Measurements from ENCODE around the gene FDX1.
"Not testable (repeated sequence)": the region's sequence is repeated elsewhere in the genome, so short reads cannot be mapped to it uniquely, and the experiment has no call there.

The FDX1 gene, protein sequence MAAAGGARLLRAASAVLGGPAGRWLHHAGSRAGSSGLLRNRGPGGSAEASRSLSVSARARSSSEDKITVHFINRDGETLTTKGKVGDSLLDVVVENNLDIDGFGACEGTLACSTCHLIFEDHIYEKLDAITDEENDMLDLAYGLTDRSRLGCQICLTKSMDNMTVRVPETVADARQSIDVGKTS

DNA sequence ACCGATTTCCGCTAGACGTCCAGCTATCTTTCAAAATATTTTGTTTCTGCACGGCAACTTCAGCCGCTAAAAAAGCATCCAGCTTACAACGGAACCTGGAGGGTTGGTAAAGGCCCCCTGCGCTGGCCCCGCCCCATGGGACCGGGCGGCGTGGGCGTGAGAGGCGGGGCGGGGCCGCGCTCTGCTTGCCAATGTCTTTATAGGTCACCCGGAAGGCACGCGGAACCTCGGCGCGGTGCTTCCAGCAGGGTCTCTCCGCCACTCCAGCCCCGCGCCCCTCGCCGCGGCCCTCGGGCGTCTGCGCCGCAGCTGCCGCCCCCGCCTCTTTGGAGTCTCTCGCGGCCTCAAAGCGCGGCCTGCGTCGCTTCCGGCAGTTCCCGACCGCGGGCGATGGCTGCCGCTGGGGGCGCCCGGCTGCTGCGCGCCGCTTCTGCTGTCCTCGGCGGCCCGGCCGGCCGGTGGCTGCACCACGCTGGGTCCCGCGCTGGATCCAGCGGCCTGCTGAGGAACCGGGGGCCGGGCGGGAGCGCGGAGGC, at the start of gene FDX1:
Gene FDX1 (plus strand): TSS at position 218 of the 536 bp plus-strand sequence. CDS start 173 bp downstream, at position 391.
- peak; percentile 70 for DNase-seq (ENCODE audit: low spot score)

DNA sequence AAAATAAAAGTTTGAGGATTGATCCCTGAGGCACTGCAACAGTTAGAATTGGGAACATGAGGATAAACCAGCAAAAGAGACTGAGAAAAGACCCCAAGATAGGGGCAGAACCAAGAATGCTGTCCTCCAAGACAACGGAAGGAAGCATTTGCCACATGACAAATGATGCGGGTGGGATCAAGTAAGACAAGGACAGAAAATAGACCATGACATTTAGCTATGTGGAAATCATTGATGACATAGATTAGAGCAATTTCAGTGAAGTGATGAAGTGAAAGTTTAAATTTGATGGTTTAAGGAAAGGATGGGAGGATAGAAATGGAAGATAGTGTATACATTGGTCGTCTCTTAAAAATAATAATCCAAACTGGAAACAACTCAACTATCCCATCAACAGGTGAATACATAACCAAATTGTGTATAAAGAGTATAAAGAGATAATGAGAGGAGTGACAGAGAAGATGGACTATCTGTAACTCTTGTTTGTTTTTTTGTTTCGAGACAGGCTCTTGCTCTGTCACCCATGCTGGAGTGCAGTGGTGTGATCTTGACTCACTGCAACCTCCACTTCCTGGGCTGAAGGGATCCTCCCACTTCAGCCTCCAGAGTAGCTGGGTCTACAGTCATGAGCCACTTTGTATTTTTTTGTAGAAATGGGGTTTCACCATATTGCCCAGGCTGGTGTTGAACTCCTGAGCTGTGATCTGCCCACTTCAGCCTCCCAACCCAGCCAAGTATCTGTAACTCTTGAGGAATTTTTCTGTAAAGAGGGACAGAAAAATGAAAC, 48.7 kb upstream of the FDX1 start:
- no peak for DNase-seq (ENCODE audit: low spot score)

DNA sequence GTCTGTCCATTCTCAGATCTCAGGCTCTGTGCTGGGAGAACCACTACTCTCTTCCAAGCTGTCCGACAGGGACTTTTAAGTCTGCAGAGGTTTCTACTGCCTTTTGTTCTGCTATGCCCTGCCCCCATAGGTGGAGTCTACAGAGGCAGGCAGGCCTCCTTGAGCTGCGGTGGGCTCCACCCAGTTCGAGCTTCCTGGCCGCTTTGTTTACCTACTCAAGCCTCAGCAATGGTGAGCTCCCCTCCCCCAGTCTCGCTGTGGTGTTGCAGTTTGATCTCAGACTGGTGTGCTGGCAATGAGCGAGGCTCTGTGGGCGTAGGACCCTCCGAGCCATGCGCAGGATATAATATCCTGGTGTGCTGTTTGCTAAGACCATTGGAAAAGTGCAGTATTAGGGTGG, 41.5 kb upstream of the FDX1 start:
- not testable (repeated sequence) for DNase-seq (ENCODE audit: low spot score)

DNA sequence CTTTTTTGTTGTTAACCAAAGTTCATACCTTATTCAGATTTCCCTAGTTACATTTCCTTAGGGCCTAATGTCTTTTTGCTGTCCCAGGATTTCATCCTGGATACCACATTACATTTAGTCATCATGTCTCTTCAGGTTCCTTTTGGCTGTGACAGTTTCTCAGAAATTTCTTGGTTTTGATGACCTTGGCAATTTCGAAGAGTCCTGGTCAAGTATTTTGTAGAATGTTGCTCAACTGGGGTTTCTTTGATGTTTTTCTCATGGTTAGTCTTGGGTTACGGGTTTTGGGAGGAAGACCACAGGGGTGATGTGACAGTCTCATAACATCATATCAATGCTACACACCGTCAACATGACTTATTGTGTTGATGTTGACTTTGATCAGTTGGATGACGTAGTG, 39.8 kb upstream of the FDX1 start:
- DNase-seq (ENCODE audit: low spot score), result no peak

DNA sequence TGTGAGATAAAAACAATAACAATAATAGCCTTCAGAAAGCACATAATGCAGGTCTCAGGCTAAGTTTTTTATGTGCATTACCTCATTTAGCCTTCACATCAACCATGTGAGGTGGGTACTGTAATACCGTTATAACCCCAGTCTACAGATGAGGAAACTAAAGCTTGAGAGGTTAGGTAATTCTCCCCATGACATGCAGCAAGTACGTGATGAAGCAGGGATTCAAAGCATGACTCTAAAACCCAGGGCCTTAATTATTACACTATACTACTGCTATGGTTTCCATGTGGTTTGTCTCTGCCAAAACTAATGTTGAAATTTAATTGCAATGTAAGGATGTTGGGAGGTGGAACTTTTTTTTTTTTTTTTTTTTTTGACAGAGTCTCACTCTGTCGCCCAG, 37.7 kb upstream of the FDX1 start:
- DNase-seq (ENCODE audit: low spot score), result no peak

DNA sequence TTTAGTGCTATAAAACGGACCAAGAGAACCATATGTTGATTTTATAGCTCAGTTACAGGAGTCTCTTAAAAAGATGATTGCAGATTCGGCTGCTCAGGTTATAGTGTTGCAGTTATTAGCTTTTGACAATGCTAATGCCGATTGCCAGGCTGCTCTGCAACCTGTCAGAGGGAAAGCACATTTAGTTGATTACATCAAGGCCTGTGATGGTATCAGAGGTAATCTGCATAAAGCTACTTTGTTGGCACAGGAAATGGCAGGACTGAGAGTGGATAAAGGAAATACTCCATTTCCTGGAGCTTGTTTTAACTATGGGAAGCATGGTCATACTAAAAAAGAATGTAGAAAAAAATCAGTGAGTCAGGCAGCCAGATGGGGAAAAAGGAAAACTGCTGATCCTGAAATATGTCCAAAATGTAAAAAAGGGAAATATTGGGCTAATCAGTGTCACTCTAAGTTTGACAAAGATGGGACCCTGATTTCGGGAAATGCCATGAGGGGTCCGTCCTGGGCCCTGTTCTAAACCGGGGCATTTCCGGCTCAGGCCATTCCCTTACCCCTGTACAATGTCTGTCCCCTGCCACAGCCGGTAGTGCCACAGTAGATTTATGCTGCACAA, 32.0 kb upstream of the FDX1 start:
- not testable (repeated sequence) for DNase-seq (ENCODE audit: low spot score)

DNA sequence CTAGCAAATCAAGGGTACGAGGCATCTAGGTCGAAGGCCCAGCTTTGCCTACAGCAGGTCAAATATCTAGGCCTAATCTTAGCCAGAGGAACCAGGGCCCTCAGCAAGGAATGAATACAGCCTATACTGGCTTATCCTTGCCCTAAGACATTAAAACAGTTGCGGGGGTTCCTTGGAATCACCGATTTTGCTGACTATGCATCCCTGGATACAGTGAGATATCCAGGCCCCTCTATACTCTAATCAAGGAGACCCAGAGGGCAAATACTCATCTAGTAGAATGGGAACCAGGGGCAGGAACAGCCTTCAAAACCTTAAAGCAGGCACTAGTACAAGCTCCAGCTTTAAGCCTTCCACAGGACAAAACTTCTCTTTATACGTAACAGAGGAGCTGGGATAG, 26.2 kb upstream of the FDX1 start:
- DNase-seq (ENCODE audit: low spot score), result not testable (repeated sequence)

DNA sequence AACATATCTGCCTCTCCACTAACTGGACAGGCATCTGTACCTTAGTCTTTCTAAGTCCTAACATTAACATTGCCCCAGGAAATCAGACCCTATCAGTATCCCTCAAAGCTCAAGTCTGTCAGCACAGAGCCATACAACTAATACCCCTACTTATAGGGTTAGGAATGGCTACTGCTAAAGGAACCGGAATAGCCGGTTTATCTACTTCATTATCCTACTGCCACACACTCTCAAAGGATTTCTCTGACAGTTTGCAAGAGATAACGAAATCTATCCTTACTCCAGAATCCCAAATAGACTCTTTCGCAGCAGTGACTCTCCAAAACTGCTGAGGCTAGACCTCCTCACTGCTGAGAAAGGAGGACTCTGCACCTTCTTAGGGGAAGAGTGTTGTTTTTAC, 24.1 kb upstream of the FDX1 start:
- not testable (repeated sequence) for DNase-seq (ENCODE audit: low spot score)

DNA sequence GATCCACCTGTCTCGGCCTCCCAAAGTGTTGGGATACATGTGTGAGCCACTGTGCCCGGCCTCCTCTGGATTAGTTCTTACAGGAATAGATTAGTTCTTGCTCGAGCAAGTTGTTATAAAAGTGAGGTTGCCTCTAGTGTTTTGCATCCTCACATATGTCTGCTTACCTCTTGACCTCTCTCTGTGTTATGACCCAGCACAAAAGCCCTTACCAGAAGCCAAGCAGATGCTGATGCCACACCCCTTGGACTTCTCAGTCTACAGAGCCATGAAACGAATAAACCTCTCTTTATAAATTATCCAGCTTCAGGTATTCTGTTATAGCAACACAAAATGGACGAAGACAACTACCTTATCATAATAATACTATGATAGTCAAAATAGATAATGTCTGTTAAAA, 22.4 kb upstream of the FDX1 start:
- DNase-seq (ENCODE audit: low spot score), result no peak

DNA sequence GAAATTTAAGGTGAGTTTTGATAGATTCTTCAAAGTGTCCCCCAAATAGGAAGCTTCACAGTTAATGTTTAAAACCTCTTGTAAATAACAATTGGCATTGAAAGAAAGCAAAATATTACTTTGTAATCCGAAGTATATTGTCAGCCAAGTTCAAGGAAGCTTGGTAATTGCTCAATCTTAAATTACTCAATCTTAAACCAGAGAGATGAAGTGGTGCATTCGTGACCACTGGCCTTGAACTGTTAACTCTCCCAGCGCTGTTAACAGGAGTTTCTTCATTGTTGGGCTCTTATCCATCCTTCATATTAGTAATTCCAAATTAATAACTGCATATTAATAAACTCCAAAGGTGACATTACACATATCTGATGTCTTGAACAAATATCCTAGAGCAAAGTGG, 20.6 kb upstream of the FDX1 start:
- DNase-seq (ENCODE audit: low spot score), result no peak

DNA sequence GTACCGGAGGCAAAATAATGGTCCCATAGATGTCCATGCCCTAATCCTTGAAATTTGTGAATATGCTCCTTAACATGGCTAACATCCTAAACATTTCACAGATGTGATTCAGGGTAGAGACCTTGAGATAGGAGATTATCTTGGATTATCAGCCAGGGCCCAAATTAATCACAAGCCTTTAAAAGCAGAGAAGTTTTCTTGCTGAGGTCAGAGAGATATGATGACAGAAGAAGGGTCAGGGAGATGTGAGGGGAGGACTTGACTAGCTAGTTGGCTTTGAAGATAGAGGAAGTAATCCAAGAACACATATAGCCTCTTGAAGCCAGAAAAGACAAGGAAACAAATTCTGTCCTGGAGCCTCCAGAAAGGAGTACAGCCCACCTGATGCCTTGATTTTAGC, 19.1 kb upstream of the FDX1 start:
- no peak for DNase-seq (ENCODE audit: low spot score)

DNA sequence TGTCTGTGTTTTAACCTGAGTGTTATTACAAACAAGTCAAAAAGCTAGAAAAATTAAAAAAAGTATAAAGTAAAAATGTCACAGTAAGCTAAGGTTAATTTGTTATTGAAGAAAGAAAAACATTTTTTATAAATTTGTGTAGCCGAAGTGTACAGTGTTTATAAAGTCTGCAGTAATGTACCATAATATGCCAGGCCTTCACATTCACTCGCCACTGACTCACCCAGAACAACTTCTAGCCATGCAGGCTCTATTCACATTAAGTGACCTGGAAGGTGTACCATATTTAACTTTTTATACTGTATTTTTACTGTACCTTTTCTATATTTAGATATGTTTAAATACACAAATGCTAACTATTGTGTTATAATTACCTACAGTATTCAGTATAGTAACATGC, 14.7 kb upstream of the FDX1 start:
- DNase-seq (ENCODE audit: low spot score), result no peak

DNA sequence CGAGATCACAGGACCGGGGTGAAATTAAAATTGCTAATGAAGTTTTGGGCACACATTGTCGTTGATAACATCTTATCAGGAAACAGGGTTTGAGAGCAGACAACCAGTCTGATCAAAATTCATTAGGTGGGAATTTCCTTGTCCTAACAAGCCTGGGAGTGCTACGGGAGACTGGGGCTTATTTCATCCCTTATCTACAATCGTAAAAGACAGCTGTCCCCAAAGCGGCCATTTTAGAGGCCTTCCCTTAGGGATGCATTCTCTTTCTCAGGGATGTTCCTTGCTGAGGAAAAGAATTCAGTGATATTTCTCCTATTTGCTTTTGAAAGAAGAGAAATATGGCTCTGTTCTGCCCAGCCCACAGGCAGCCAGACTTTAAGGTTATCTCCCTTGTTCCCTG, 8.1 kb upstream of the FDX1 start:
- DNase-seq (ENCODE audit: low spot score), result not testable (repeated sequence)

DNA sequence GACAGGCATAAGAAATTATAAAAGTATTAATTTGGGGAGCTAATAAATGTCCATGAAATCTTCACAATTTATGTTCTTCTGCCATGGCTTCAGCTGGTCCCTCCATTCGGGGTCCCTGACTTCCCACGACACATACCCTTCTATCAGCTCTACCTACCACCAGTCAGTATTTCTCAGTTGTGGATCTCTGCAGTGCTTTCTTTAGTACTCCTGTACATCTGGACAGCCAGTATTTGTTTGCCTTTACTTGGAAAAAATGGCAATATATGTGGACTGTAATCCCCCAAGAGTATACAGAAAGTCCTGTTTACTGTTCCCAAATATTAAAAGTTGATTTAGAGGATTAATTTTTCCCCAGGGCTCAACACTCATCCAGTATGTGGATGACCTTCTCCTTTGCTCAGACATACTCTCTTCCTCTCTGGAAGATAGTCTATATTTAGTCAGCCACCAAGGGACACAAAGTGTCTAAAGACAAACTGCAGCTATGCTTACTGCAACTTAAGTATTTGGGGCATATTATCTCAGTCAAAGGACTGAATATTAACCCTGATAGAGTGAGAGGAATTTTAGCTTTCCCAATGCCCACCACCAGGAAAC, 7.3 kb upstream of the FDX1 start:
- no peak for DNase-seq (ENCODE audit: low spot score)

DNA sequence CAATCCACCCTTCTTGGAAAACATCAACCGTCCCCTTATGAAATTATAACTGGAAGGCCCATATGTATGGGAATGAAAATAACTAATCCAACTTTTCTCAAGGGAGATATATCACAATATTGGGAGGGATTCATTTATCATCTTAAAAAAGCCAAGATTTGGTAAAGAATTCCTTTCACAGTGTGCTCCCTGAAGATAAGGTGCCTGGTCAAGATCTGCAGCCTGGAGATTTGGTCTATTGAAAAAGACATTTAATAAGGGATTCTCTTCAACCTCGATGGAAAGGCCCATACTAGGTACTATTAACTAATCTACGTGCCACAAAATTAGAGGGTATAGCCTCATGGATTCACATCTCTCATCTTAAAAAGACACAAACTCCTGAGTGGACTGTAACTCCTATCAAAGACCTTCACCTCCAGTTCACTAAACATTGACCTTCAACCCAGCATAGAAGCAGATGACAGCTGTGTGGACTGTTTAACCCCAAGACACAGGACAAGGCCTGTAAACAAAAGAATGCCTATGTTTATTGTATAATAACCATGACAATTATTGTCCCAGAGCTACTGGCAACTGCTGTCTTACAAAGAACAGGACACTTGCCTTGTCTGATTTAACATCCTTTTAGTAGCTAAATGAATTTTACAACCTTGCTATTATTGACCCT, 4.8 kb upstream of the FDX1 start:
- no peak for DNase-seq (ENCODE audit: low spot score)

DNA sequence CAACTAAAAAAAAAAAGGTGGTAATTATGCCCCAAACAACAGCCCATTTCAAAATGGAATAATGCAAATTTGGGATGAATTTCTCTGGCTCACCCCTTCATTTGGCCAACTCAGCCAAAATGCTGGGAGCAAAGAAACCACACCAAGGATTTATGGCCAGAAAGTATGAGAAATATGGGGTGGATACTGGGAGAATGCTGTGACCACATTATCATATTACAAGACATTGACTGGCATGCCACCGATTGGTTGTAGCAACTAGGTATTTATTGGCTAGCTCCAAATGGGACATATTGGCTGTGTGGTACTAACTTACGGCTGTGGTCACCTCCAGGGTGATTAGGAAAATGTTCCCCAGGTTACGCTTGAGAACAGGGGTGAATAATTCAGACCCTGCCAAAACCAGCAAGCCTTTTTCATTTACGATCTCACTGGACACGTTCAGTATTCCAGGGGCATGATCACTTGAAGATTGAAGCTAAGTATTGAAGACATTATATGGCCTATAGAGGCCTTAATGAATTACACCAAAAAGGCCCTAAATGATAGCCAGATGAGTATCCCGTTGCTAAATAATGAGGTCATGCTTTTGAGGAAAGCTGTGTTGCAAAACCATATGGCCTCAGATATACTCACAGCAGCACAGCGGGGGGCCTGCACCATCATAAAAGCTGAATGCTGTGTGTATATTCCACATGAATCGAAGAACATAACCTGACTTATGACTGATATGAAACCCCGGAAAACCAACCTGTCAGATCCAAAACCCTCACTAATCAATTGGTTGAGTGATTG, 3.8 kb upstream of the FDX1 start:
- DNase-seq (ENCODE audit: low spot score), result no peak

DNA sequence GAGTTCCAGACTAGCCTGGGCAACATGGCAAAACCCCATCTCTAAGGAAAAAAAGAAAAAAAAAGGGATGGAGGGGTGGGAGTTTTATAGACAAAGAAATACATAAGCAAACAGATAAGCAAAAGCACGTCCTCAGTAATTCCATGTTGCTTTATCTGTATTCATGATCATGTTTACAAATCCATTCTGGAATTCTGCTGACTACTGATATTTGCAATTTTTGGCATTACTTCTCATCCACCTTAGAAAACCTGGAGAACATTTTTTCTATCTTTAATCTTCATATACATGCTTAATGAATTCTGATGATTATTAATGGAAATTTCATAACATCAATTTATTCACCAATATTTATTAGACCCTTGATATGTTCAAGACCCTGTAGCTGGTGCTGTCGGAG, 1.7 kb upstream of the FDX1 start:
- DNase-seq (ENCODE audit: low spot score), result no peak

DNA sequence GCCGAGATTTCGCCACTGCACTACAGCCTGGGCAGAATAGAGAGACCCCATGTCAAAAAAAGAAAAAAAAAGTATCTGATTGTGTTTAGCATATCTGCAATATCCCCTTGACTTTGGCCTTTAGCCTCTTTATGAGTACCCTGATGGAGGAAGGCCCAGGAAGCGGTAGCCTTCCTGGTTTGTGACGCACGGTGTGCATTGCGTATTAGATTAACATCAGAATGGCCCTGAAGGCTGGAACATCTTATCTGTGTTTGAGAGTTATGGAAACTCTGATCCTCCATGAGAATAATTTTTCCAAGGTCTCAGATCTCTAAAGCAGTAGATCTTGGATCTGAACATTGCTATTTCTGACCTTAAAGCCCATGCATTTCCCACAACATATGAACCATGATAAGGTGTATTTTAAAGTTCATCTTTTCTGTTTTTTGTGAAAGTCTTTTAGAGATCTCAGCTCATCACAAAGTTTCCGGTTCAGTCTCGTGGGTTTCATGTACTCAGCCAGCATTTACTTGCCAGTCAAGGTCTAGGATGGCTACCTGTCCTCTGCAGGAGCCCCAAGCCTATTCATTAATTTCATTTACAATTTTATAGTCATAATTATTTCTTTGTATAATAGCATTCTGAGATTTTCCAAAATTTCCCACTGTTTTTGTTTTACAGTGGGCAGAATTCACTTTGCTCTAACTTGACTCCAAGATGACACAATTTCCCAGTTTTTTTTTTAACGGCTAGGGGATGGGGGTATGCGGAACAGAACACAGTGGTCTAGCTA, 605 bp upstream of the FDX1 start:
- no peak for DNase-seq (ENCODE audit: low spot score)

DNA sequence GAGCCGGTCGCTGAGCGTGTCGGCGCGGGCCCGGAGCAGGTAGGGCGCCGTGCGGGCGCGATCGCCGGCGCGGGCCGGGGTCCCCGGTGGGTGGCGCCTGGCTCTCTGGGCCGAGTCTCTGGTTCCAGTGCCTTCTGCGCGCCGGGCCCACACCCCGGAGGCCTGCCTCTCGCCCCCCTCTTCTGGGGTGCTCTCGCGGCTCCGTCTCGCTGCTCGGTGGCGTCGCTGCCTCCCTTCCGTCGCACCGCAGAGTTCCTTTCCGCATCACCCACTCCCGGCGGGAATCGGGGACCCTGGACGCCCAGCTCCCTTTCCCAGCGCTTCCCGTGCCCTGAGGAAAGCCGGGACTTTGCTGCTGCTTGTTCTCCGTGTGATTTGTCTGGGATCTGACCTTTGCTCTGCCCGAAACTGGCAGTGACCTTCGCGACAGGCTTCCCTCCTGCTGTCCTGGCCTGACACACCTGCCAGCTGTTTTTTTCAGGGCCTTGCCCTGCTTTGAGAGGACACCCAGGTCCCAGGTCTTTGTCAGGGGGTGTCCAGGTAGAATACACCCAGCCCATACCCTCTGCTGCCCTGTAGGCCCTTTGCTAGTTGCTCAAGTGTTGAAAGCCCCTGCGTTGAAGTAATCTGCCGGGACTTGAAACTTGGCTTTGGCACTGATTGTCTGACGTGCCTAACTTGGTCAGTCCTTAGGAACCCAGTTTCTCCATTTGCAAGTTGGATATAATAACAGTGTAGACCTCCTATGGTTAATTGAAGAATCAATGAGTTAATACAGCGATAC, 711 bp downstream of the FDX1 start:
- no peak for DNase-seq (ENCODE audit: low spot score)
